Stomach (tissue), 4 donors: ENCODE data around the gene AFDN.

Experiments
- EP300 ChIP-seq: sonication (generic); formaldehyde crosslinking; IDR thresholded peaks from one replicate; pipeline ENCODE4 v1.6.1; 2017; ENCODE audit warnings: antibody characterized with exemption
- TF ChIP-seq, protein P1 (sequence below), 7 experiments: fragments of 450-650 bp in 4 of 7; fragments of 200-600 bp in 3 of 7; sonication (generic) in 3 of 7; IDR thresholded peaks; one replicate each; pipeline ENCODE4 v1.5.1; 2016 to 2019; ENCODE audit warnings: antibody characterized with exemption in 7 of 7, control low read depth in 2 of 7, mild to moderate bottlenecking in 1 of 7

DNA sequence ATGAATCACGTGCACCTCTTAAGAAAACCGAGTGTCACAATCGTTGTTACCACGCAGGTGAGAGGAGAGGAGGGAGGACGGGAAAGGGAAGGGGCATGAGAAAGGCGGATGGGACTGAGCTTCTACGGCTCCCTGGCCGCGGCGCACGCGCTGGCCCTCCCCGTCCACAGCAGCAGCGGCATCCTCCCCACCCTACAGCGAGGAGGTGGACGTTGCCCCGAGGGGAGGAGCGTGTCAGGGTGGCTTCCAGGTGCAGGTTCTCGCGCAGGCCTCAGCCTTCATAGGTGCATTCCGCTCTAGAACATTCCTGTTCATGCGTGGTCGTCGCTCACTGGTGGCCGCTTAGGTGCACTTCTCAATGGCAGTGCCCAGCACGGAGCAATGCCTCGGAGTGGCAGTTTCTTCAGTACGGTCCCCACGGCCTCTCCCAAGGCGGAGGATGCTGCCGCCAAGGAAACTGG lies 29.7 kb upstream of the AFDN start:
- no peak for TF ChIP-seq EP300
- TF ChIP-seq, protein P1, sequence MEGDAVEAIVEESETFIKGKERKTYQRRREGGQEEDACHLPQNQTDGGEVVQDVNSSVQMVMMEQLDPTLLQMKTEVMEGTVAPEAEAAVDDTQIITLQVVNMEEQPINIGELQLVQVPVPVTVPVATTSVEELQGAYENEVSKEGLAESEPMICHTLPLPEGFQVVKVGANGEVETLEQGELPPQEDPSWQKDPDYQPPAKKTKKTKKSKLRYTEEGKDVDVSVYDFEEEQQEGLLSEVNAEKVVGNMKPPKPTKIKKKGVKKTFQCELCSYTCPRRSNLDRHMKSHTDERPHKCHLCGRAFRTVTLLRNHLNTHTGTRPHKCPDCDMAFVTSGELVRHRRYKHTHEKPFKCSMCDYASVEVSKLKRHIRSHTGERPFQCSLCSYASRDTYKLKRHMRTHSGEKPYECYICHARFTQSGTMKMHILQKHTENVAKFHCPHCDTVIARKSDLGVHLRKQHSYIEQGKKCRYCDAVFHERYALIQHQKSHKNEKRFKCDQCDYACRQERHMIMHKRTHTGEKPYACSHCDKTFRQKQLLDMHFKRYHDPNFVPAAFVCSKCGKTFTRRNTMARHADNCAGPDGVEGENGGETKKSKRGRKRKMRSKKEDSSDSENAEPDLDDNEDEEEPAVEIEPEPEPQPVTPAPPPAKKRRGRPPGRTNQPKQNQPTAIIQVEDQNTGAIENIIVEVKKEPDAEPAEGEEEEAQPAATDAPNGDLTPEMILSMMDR (IDR thresholded peaks at IDR 0.05) = no peak
